ENCODE measurements around the gene TRAP1. TPM values are rescaled to one million over a fixed set of nuclear protein-coding genes. Genes with fewer than 3 reads are reported as not detected.

The TRAP1 gene
- total RNA-seq, 4 donors from 2014 or later = 75.7 to 147 (median 116) TPM

DNA sequence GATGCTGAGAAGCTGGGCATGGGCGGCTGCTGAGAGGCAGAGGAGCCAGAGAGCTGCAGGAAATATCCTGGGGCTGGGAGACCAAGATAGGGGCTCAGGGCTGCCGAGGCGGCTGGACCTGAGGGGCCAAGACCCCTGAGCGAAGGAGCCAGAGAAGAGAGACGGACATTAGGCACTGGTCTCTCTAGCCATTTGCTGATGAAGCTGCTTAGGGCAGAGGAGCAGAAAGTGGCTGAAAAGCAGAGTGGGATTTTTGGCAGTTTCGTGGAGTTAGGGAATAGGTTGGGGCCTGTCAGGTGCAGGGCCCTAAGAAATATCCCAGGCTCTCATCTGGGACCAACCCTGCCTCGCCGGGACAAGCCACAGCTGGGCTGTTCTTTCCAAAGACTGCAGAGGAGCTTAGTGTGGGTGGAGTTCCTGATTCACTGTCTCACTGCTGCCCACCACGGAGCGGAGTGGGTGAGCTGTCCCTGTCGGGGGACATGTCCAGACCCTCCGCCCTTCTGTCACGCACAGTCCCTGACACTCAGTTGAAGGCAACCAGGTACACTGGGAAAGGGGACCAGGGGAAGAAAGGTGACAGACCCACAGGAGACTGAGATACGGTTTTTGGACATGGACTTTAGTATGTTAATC, 74.1 kb downstream of the TRAP1 start:
- Histone ChIP-seq H3K27me3 (no peaks in the 10 kb centered on the region), H3K4me1 (peaks cover 9% of the 10 kb centered on the region), H3K27ac (peak overlapping the region; percentile 14), H3K36me3 (peaks cover 9% of the 10 kb centered on the region), H3K4me3 (no peak overlapping the region), H3K9me3 (no peaks in the 10 kb centered on the region)
- no peak for TF ChIP-seq POLR2AphosphoS5 (IDR thresholded peaks at IDR 0.05)
- no peak for TF ChIP-seq EP300 (IDR thresholded peaks at IDR 0.05)
- TF ChIP-seq, protein P1, sequence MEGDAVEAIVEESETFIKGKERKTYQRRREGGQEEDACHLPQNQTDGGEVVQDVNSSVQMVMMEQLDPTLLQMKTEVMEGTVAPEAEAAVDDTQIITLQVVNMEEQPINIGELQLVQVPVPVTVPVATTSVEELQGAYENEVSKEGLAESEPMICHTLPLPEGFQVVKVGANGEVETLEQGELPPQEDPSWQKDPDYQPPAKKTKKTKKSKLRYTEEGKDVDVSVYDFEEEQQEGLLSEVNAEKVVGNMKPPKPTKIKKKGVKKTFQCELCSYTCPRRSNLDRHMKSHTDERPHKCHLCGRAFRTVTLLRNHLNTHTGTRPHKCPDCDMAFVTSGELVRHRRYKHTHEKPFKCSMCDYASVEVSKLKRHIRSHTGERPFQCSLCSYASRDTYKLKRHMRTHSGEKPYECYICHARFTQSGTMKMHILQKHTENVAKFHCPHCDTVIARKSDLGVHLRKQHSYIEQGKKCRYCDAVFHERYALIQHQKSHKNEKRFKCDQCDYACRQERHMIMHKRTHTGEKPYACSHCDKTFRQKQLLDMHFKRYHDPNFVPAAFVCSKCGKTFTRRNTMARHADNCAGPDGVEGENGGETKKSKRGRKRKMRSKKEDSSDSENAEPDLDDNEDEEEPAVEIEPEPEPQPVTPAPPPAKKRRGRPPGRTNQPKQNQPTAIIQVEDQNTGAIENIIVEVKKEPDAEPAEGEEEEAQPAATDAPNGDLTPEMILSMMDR (IDR thresholded peaks at IDR 0.05) = no peak
- TF ChIP-seq POLR2A (IDR thresholded peaks at IDR 0.05) = no peak
- peak in 1 of 2 donors; percentile 58 for DNase-seq (ENCODE audit: low spot score in 2 of 2)
- WGBS = 79% methylated on average over 13 of the region's 14 CpGs

DNA sequence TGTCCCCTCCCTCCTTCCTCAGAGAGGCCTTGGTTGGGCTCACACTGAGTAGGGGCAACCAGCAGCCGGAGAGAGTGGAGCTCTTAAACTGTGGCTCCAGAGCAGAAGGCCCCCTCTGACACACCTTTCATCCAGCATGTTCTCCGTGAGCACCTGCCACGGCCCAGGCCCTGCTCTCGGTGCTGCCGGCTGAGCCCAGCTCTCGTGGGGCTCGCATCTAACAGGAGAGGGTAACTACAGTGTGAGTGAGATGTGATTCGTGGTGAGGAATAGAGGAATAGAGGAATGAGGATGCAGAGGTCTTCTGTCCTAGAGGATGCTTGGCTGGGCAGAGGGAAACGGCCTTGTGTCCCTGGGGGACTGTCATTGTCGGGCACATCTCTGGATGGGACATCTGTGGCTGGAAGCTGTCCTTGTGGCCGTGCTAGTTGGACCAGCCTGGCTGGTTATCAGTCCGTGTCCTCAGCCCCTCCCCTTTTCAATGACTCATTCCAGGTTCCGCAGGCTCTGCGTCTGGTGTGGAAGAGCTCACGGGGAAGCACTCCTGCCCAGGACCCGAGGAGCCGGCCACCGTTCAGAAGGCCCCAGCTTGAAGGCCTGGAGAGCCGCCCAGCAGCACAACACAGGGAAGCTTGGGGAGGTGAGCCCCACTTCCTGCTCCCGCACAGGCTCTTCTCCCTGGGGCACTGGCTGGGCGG, 74.8 kb downstream of the TRAP1 start:
- Histone ChIP-seq H3K4me1 (peaks cover 9% of the 10 kb centered on the region), H3K4me3 (no peak overlapping the region), H3K36me3 (peaks cover 9% of the 10 kb centered on the region), H3K9me3 (no peaks in the 10 kb centered on the region), H3K27ac (peak overlapping the region; percentile 14), H3K27me3 (no peaks in the 10 kb centered on the region)
- WGBS = 63% methylated on average over 10 of the region's 21 CpGs
- peak in 1 of 2 donors; percentile 72 for DNase-seq (ENCODE audit: low spot score in 2 of 2)
- no peak for TF ChIP-seq EP300 (IDR thresholded peaks at IDR 0.05)

DNA sequence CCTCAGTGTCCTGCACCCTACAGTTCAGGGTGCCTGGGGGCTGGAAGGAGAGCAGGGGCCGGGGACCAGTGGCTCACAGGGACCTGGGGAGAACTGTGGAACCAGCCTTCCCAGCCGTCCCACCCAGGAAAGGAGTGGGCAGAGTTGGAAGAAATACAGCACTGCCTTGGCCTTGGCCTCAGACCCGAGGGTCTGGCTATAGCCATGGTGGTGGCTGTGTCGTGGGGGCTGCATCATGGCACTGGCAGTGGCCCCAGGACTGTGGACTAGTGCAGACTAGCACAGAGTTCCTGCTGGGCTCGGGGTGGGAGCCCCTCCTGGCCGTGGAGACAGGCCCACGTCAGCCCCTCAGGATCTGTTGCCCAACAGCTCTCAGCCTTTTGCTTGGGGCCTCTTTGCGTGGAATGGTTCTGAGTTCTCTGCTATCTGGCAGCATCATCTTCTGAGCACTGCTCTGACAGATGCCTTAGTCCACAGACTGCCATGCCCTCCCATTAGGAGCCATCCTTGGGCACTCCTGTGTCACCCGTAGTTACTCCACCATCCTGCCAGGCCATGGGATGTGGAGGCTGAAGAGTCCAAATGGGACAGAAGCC, 75.4 kb downstream of the TRAP1 start:
- 85% methylated on average over 7 of the region's 9 CpGs for WGBS
- TF ChIP-seq POLR2A (IDR thresholded peaks at IDR 0.05) = no peak
- TF ChIP-seq POLR2AphosphoS5 (IDR thresholded peaks at IDR 0.05) = no peak
- TF ChIP-seq EP300 (IDR thresholded peaks at IDR 0.05) = no peak
- TF ChIP-seq, protein P1 (IDR thresholded peaks at IDR 0.05) = no peak
- Histone ChIP-seq H3K27me3 (no peaks in the 10 kb centered on the region), H3K9me3 (no peaks in the 10 kb centered on the region), H3K4me3 (no peak overlapping the region), H3K27ac (no peak overlapping the region), H3K36me3 (peaks cover 9% of the 10 kb centered on the region), H3K4me1 (peaks cover 9% of the 10 kb centered on the region)
- DNase-seq (ENCODE audit: low spot score in 2 of 2) = peak in 1 of 2 donors; percentile 72

DNA sequence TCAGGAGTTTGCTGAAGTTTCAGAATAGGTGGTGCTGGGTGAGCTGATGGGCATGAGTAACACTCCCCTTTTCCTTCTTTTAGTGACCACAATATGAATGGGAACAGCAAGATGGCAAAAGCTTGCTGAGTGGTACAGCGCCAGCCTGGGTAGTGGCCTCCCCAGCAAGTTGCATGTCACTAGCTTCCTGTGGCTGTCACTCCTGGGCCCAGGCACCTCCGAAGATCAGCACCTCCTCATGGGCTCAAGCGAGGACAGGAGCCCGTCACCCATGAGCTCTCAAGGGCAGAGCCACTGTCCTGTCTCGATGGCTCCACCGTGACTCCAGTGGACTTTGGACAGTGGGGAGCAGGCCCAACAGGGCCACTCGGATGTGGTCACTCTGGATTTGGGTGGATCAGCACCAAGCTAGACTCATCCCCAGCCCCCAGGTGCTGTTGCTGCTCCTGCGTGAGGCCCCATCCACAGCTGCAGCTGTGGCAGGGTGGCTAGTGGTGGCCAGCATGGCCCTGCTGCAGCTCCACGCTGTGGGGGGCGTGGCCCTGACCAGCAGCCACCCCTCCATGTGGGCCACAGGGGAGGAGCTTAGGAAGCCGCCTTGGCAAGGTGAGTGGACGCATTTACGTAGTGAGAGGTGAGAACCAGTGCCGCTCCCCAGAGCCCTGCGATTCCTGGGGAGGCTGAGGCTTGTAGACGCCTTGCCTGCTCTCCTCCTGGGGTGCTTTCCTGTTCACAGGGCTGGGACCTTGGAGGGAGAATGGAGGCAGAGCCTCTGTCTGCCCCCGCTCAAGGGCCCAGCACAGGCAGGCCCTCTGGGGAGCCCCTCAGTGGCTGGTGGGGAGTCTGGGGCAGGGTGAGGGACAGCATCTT, 76.5 kb downstream of the TRAP1 start:
- H3K27me3 ChIP-seq = no peaks in the 10 kb centered on the region
- H3K4me1 ChIP-seq = peaks cover 9% of the 10 kb centered on the region
- H3K27ac ChIP-seq = no peak overlapping the region
- 100% methylated on average over 4 of the region's 17 CpGs for WGBS
- peak in 1 of 2 donors; percentile 69 for DNase-seq (ENCODE audit: low spot score in 2 of 2)
- H3K36me3 ChIP-seq = peaks cover 9% of the 10 kb centered on the region
- no peak overlapping the region for H3K4me3 ChIP-seq
- H3K9me3 ChIP-seq = no peaks in the 10 kb centered on the region
- TF ChIP-seq POLR2AphosphoS5 (IDR thresholded peaks at IDR 0.05) = no peak

DNA sequence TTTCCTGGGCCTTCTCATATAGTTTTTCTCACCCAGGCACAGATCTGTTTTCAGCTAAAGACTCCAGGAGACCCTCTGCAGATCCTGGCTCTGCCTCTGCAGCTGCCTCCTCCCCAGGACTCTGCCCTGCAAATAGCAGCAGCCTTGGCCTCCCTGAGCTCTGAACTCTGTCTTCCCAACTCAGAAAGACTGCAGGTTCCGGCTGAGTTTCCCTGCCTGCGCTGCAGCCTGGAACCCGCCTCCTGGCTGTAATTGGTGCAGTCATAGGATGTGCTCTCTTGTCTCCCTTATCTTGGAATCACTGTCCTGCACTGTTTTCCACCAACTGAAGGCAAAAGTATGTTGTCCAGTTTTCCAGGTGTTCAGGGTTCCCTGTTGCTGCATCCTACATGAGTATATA, 77.1 kb downstream of the TRAP1 start:
- no peaks in the 10 kb centered on the region for H3K9me3 ChIP-seq
- H3K27ac ChIP-seq = no peak overlapping the region
- DNase-seq (ENCODE audit: low spot score in 2 of 2) = peak in 1 of 2 donors; percentile 7
- no peaks in the 10 kb centered on the region for H3K27me3 ChIP-seq
- peaks cover 9% of the 10 kb centered on the region for H3K4me1 ChIP-seq
- TF ChIP-seq EP300 (IDR thresholded peaks at IDR 0.05) = no peak
- TF ChIP-seq POLR2A (IDR thresholded peaks at IDR 0.05) = no peak
- TF ChIP-seq POLR2AphosphoS5 (IDR thresholded peaks at IDR 0.05) = no peak
- TF ChIP-seq, protein P1 (IDR thresholded peaks at IDR 0.05) = no peak
- H3K36me3 ChIP-seq = peaks cover 9% of the 10 kb centered on the region
- WGBS = 97% methylated on average over 3 of the region's 3 CpGs
- H3K4me3 ChIP-seq = no peak overlapping the region

Data from suprapubic skin (tissue), 4 donors.